HG02763 (cell line): ENCODE data around the gene CAVIN1.
"Not testable (repeated sequence)": the region's sequence is repeated elsewhere in the genome, so short reads cannot be mapped to it uniquely, and the experiment has no call there.

Experiments
- ATAC-seq: cut with Tn5 transposase; IDR thresholded peaks from one replicate; pipeline ENCODE4 v1.9.1; 2021; ENCODE audit warnings: mild to moderate bottlenecking, moderate library complexity; ENCODE audit not compliant: unreplicated experiment

CAVIN1 gene

GRCh38 chr17:42431758-42432161 lies 8.7 kb upstream of the CAVIN1 start:
- no peak for ATAC-seq

- ATAC-seq = no peak
Observed at GRCh38 chr17:42429726-42430447, 6.8 kb upstream of the CAVIN1 start.

GRCh38 chr17:42428141-42428944 lies 5.3 kb upstream of the CAVIN1 start:
- no peak for ATAC-seq

GRCh38 chr17:42424991-42425610 lies 2.0 kb upstream of the CAVIN1 start:
- ATAC-seq = no peak

- no peak for ATAC-seq
Observed at GRCh38 chr17:42423766-42424165, 710 bp upstream of the CAVIN1 start.

- no peak for ATAC-seq
Observed at GRCh38 chr17:42422412-42422957, 571 bp downstream of the CAVIN1 start.

- ATAC-seq = no peak
Observed at GRCh38 chr17:42421507-42422338, 1.3 kb downstream of the CAVIN1 start.

GRCh38 chr17:42421136-42421506 lies 1.9 kb downstream of the CAVIN1 start:
- ATAC-seq = no peak

- ATAC-seq = not testable (repeated sequence)
Observed at GRCh38 chr17:42417981-42418380, 5.1 kb downstream of the CAVIN1 start.

GRCh38 chr17:42414704-42415409 lies 8.2 kb downstream of the CAVIN1 start:
- ATAC-seq = no peak

- no peak for ATAC-seq
Observed at GRCh38 chr17:42413464-42414040, 9.5 kb downstream of the CAVIN1 start.

GRCh38 chr17:42411905-42412679 lies 11.0 kb downstream of the CAVIN1 start:
- no peak for ATAC-seq

- no peak for ATAC-seq
Observed at GRCh38 chr17:42411361-42411760, 11.7 kb downstream of the CAVIN1 start.

GRCh38 chr17:42410319-42410685 lies 12.8 kb downstream of the CAVIN1 start:
- no peak for ATAC-seq

GRCh38 chr17:42409523-42410318 lies 13.3 kb downstream of the CAVIN1 start:
- ATAC-seq = no peak

- ATAC-seq = no peak
Observed at GRCh38 chr17:42408061-42408460, 15.0 kb downstream of the CAVIN1 start.

- ATAC-seq = peak; percentile 51
Observed at GRCh38 chr17:42407289-42407836, 15.7 kb downstream of the CAVIN1 start.
